Kidney (tissue), 14 donors: ENCODE data around the gene KRTCAP2. TPM values are rescaled to one million over a fixed set of nuclear protein-coding genes. Genes with fewer than 3 reads are reported as not detected.
A peak's percentile ranks its signal among the peaks of the same experiment; 100 is the strongest.

Experiments used
- DNase-seq, 5 donors: peaks; one replicate each; pipeline ENCODE4 v3.0.0-alpha.2; 2013 to 2020
- FAIRE-seq: peaks from 2 replicates; lab custom pipeline; 2012; peaks lifted over from hg19 to GRCh38; lab: Jason Lieb, UNC
- H3K27ac ChIP-seq, 2 donors: one replicate each; pipeline ENCODE4 v1.7.0; 2013; ENCODE audit warnings: low read depth in 2 of 2, low read length in 2 of 2, inconsistent platforms in 1 of 2
- H3K27me3 ChIP-seq: one replicate; pipeline ENCODE4 v1.7.1; 2013; ENCODE audit warnings: low read length, inconsistent platforms; ENCODE audit not compliant: control insufficient read depth, insufficient read depth
- H3K36me3 ChIP-seq, 3 donors: one replicate each; pipeline versions ENCODE4 v1.7.0 to v1.7.1; 2013; ENCODE audit warnings: low read length in 3 of 3, control low read depth in 1 of 3, inconsistent platforms in 1 of 3; ENCODE audit not compliant: insufficient read depth in 3 of 3, control insufficient read depth in 2 of 3
- H3K4me1 ChIP-seq, 3 donors: one replicate each; pipeline versions ENCODE4 v1.7.0 to v1.7.1; 2013; ENCODE audit warnings: low read length in 3 of 3, inconsistent platforms in 1 of 3, low read depth in 1 of 3; ENCODE audit not compliant: control insufficient read depth in 2 of 3, insufficient read depth in 2 of 3
- H3K4me3 ChIP-seq, 3 donors: one replicate each; pipeline versions ENCODE4 v1.7.0 to v1.8.1; 2013; ENCODE audit warnings: low read length in 3 of 3, control low read depth in 1 of 3, inconsistent platforms in 1 of 3
- H3K9ac ChIP-seq, 3 donors: one replicate each; pipeline versions ENCODE4 v1.7.0 to v1.7.1; 2013; ENCODE audit warnings: low read length in 3 of 3, control low read depth in 1 of 3, inconsistent platforms in 1 of 3
- H3K9me3 ChIP-seq, 3 donors: one replicate each; pipeline versions ENCODE4 v1.7.0 to v1.7.1; 2013; ENCODE audit warnings: low read length in 3 of 3, control low read depth in 1 of 3, inconsistent platforms in 1 of 3; ENCODE audit not compliant: control insufficient read depth in 2 of 3, insufficient read depth in 1 of 3
- intact Hi-C: fragments of 100-400 bp; cut with DNase I; formaldehyde crosslinking; loops from one replicate; pipeline ENCODE4 v1.11.1; 2022
- polyA plus RNA-seq: library from polyadenylated mRNA; stranded (reverse); fragments of 350-450 nt; fragmentation: Illumina TruSeq; extraction: RNeasy Lipid Tissue Mini Kit (QIAGEN cat#74804); gene quantifications from one replicate; pipeline ENCODE4 v1.2.3, GENCODE V29; 2014; ENCODE audit warnings: low read depth, low replicate concordance; ENCODE audit not compliant: insufficient read depth
- total RNA-seq: library from RNA; stranded (reverse); fragmentation: NEBNext Ultra II Directional; extraction: Animal tissue kit (Norgen Biotek cat#: 25700); gene quantifications from one replicate; pipeline ENCODE4 v1.2.1, GENCODE V29; 2021
- TF ChIP-seq, protein P1 (sequence below): IDR thresholded peaks from 3 replicates; pipeline ENCODE4 v1.5.1; 2012; ENCODE audit warnings: mild to moderate bottlenecking, moderate library complexity, borderline replicate concordance; ENCODE audit not compliant: insufficient read depth; ENCODE audit errors: extremely low read depth
- donor health status: control.
- donor health status: control.
- donor health status: control.
- donor health status: control.
- donor health status: control.
- donor health status: DM: yes; HTN: yes; CAD: no.
- donor health status: Normal renal cell carcinoma (clear cell type).

KRTCAP2 gene
- total and polyA plus RNA-seq, 2 donors from 2014 or later: 198 to 351 TPM

- Histone ChIP-seq H3K9ac (peak overlapping the region in 1 of 3 donors; percentile 99), H3K27ac (no peak overlapping the region), H3K4me3 (no peak overlapping the region), H3K27me3 (no peaks in the 10 kb centered on the region), H3K9me3 (no peaks in the 10 kb centered on the region), H3K36me3 (peaks cover under 1 to 5% (median 2%) of the 10 kb centered on the region in 3 donors), H3K4me1 (peaks cover 0 to 13% (median 9%) of the 10 kb centered on the region in 3 donors)
- no peak for FAIRE-seq
- DNase-seq: peak in 1 of 5 donors; percentile 8
- TF ChIP-seq, protein P1, sequence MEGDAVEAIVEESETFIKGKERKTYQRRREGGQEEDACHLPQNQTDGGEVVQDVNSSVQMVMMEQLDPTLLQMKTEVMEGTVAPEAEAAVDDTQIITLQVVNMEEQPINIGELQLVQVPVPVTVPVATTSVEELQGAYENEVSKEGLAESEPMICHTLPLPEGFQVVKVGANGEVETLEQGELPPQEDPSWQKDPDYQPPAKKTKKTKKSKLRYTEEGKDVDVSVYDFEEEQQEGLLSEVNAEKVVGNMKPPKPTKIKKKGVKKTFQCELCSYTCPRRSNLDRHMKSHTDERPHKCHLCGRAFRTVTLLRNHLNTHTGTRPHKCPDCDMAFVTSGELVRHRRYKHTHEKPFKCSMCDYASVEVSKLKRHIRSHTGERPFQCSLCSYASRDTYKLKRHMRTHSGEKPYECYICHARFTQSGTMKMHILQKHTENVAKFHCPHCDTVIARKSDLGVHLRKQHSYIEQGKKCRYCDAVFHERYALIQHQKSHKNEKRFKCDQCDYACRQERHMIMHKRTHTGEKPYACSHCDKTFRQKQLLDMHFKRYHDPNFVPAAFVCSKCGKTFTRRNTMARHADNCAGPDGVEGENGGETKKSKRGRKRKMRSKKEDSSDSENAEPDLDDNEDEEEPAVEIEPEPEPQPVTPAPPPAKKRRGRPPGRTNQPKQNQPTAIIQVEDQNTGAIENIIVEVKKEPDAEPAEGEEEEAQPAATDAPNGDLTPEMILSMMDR: no peak
- intact Hi-C loops: no loop called here
These were observed 37.4 kb upstream of the KRTCAP2 start for GRCh38 chr1:155210314-155211104.

DNA sequence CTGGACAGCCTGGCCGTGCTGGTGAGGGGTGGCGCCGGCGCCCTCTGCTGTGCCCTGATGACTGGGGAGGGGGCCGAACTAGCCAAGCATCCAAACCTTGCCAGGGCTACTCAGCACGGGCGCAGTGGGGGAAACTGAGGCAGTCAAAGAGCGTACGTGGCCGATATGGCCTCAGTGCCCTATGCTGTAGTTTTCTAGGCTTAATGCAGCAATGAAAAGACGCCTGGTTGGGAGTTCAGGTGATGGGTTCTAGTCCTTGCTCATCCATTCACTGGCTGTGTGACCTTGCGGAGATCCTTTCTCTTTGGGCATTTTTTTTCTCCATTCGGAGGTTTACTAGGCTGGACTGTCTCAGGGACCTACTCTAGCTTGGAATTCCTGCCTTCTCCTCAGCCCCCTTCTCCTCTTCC is 36.2 kb upstream of the KRTCAP2 start:
- Histone ChIP-seq H3K9ac (peak overlapping the region; percentile 74 to 99 (median 80)), H3K27me3 (no peaks in the 10 kb centered on the region), H3K4me3 (peak overlapping the region; percentile 92 to 100 (median 98)), H3K36me3 (peaks cover 0 to 5% (median 2%) of the 10 kb centered on the region in 3 donors), H3K4me1 (peaks cover 0 to 13% (median 9%) of the 10 kb centered on the region in 3 donors), H3K9me3 (no peaks in the 10 kb centered on the region), H3K27ac (peak overlapping the region; percentile 97 to 100)
- intact Hi-C loops: no loop called here
- TF ChIP-seq, protein P1: no peak
- FAIRE-seq (no peak), DNase-seq (no peak)

DNA sequence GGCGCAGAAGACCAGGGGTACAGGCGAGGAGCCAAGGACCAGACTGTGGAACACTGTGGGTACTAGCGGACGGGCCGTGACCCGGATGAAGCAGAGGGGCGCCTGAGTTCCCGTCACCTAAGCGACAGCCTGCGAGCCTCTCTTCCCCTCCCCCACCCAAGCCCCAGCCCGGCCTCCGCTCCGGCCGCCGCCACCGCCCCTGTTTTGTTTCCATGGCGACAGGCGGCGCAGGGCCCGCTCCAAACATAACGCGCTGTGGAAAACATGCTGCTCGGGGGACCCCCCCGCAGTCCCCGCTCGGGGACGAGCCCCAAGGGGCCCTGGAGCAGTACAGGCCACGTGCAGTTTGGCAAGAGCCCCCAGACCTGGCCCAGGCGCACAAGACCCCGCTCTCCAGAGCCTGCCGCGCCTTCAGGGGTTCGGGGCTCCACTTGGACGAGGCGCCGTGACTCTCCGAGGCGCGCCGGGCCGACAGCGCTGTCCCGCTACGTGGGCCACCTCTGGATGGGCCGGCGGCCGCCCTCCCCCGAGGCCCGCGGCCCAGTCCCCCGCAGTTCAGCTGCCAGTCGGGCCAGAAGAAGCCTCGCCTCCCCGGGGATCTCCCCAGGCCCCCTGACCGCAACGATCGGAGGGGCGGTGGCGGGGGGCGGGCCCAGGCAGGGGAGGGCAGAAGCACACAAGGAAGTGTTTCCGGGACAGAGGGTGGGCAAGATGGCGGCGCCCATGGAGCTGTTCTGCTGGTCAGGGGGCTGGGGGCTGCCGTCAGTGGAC is 35.6 kb upstream of the KRTCAP2 start, which contains the start of gene MTX1:
TSS of gene MTX1 (plus strand) at position 155 of the 771 bp plus-strand sequence. CDS start at position 265, 110 bp downstream.
- intact Hi-C loops: no loop called here
- Histone ChIP-seq H3K36me3 (peaks cover 0 to 5% (median 2%) of the 10 kb centered on the region in 3 donors), H3K9me3 (no peaks in the 10 kb centered on the region), H3K4me1 (peaks cover 0 to 13% (median 9%) of the 10 kb centered on the region in 3 donors), H3K9ac (peak within 1 kb of the TSS; percentile 74 to 99 (median 80)), H3K27ac (peak within 1 kb of the TSS; percentile 97 to 100), H3K27me3 (no peaks in the 10 kb centered on the region), H3K4me3 (peak within 1 kb of the TSS; percentile 92 to 100 (median 98))
- TF ChIP-seq, protein P1: no peak
- DNase-seq: peak; percentile 94 to 97 (median 95)
- FAIRE-seq: no peak
